Ishikawa (cell line): ENCODE results near the gene UQCRH.

Experiments used
- CEBPB ChIP-seq: IDR thresholded peaks from 2 replicates; pipeline ENCODE4 v1.6.1; 2012
- CREB1 ChIP-seq: IDR thresholded peaks from 2 replicates; pipeline ENCODE4 v1.6.1; 2012; ENCODE audit warnings: low read depth
- EGR1 ChIP-seq: IDR thresholded peaks from 2 replicates; pipeline ENCODE4 v1.6.1; 2012
- EP300 ChIP-seq: IDR thresholded peaks from 2 replicates; pipeline ENCODE4 v1.6.1; 2012; ENCODE audit warnings: borderline replicate concordance
- FOXM1 ChIP-seq: IDR thresholded peaks from 2 replicates; pipeline ENCODE4 v1.6.1; 2012; ENCODE audit warnings: low read depth, borderline replicate concordance
- NFIC ChIP-seq: IDR thresholded peaks from 2 replicates; pipeline ENCODE4 v1.6.1; 2012
- RAD21 ChIP-seq: IDR thresholded peaks from 2 replicates; pipeline ENCODE4 v1.6.1; 2012; ENCODE audit warnings: low read depth
- TAF1 ChIP-seq: IDR thresholded peaks from 2 replicates; pipeline ENCODE4 v1.6.1; 2012; ENCODE audit warnings: low read depth, mild to moderate bottlenecking
- TCF12 ChIP-seq: IDR thresholded peaks from 2 replicates; pipeline ENCODE4 v1.6.1; 2012; ENCODE audit warnings: low read depth
- TEAD4 ChIP-seq: IDR thresholded peaks from 2 replicates; pipeline ENCODE4 v1.6.1; 2012
- USF1 ChIP-seq: IDR thresholded peaks from 2 replicates; pipeline ENCODE4 v1.6.1; 2012
- YY1 ChIP-seq: IDR thresholded peaks from 2 replicates; pipeline ENCODE4 v1.6.1; 2012; ENCODE audit warnings: low read depth
- TF ChIP-seq, protein P1 (sequence below): IDR thresholded peaks from 2 replicates; pipeline ENCODE4 v1.6.1; 2012; ENCODE audit warnings: low read depth, mild to moderate bottlenecking
- TF ChIP-seq, protein P2 (sequence below): IDR thresholded peaks from 2 replicates; pipeline ENCODE4 v1.6.1; 2012

GRCh38 chr1:46335081-46335480 is 31.6 kb downstream of the UQCRH start:
- TF ChIP-seq FOXM1 (no peak), TEAD4 (no peak), TCF12 (no peak), EP300 (no peak), RAD21 (no peak), TAF1 (no peak), CREB1 (no peak), CEBPB (no peak), YY1 (no peak), EGR1 (no peak), NFIC (no peak), USF1 (no peak)
- TF ChIP-seq, protein P1, sequence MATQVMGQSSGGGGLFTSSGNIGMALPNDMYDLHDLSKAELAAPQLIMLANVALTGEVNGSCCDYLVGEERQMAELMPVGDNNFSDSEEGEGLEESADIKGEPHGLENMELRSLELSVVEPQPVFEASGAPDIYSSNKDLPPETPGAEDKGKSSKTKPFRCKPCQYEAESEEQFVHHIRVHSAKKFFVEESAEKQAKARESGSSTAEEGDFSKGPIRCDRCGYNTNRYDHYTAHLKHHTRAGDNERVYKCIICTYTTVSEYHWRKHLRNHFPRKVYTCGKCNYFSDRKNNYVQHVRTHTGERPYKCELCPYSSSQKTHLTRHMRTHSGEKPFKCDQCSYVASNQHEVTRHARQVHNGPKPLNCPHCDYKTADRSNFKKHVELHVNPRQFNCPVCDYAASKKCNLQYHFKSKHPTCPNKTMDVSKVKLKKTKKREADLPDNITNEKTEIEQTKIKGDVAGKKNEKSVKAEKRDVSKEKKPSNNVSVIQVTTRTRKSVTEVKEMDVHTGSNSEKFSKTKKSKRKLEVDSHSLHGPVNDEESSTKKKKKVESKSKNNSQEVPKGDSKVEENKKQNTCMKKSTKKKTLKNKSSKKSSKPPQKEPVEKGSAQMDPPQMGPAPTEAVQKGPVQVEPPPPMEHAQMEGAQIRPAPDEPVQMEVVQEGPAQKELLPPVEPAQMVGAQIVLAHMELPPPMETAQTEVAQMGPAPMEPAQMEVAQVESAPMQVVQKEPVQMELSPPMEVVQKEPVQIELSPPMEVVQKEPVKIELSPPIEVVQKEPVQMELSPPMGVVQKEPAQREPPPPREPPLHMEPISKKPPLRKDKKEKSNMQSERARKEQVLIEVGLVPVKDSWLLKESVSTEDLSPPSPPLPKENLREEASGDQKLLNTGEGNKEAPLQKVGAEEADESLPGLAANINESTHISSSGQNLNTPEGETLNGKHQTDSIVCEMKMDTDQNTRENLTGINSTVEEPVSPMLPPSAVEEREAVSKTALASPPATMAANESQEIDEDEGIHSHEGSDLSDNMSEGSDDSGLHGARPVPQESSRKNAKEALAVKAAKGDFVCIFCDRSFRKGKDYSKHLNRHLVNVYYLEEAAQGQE: no peak
- TF ChIP-seq, protein P2, sequence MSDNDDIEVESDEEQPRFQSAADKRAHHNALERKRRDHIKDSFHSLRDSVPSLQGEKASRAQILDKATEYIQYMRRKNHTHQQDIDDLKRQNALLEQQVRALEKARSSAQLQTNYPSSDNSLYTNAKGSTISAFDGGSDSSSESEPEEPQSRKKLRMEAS: no peak
